Posterior vena cava (tissue), 2 donors: ENCODE data around the gene SNX13. TPM values are rescaled to one million over a fixed set of nuclear protein-coding genes. Genes with fewer than 3 reads are reported as not detected.
A peak's percentile ranks its signal among the peaks of the same experiment; 100 is the strongest.

Experiments
- DNase-seq: peaks from one replicate; pipeline ENCODE4 v3.0.0-alpha.2; 2020; ENCODE audit warnings: low spot score
- intact Hi-C, 2 donors: fragments of 100-400 bp; cut with DNase I; formaldehyde crosslinking; loops; one replicate each; pipeline versions ENCODE4 v1.14.1 to v1.14.2; 2022 to 2023
- total RNA-seq, 2 donors: library from RNA; stranded (reverse); fragmentation: NEBNext Ultra II Directional; extraction: Animal tissue kit (Norgen Biotek cat#: 25700); gene quantifications; one replicate each; pipeline ENCODE4 v1.2.1, GENCODE V29; 2021
- donor health status: DM: yes; HTN: yes; CAD: no.
- donor health status: DM: yes; HTN: yes; CAD: no.

SNX13 gene
- total RNA-seq, 2 donors from 2014 or later: 50.6 to 51.2 TPM

DNA sequence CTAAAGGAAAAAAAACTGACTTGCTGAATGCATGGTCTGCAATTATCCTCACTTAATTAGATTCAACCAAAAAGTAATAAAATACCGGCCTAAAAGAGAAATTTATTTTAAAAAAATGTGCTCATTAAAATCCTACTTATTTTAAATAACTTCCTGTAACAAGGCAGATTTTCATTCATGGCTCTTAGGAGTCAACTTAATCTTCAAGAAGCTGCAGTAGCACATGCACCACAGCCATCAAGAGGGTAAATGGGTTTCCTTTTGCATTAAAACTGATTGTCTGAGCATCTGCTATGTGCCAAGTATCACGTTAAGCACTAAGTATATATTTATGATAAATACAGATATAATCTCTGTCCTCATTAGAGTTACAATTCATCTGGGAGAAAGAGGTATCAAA lies 69.9 kb downstream of the SNX13 start:
- DNase-seq: no peak
- intact Hi-C loops: no loop called here

DNA sequence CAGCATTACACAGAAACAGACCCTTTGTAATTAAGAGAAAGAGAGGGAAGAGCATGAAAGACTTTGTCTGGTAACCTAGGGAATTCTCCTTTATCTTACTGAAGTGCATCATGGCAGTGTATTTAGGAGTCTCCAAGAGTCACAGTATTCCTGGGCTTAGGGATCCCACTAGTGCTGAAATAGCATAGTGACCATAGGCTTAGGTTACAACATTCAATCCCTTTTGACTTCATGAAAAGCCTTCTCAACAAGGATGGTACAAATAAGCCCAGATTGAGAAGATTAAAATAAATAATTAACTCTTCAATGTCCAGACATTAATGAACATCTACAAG lies 76.5 kb downstream of the SNX13 start:
- intact Hi-C loops: no loop called here

DNA sequence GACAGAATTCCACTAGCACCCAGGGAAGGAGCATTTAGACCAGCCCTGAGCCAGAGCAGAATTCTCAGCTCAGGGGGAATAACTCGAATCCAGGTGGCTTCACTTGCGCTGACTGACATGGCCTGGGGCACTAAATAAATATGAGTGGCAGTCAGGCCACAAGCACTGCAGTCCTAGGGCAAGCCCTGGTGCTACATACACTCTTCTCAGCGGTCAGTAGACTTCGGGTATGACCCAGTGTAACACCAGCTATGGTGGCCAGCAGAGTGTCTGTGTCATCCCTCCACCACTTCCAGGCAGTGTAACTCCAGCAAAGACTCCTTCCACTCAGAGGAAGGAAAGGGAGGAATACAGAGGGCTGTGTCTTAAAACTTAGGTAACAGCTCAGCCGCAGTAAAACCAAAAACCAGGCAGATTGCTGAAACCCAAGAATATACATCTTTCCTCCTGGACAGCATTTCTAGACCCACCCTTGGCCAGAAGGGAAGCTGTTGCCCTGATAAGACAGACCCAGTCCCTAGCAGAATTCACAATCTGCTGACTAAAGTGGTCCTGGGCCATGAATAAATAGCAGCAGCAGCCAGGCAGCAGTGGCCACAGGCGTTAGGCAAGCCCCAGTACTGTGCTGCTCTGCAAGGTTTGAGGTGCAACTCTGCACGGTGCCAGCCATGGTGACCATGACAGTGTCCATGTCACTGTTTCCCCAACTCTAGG lies 77.0 kb downstream of the SNX13 start:
- intact Hi-C loops: no loop called here
- DNase-seq: no peak

More for the DNA sequence above, 76.5 kb downstream of the SNX13 start:
- DNase-seq: no peak

DNA sequence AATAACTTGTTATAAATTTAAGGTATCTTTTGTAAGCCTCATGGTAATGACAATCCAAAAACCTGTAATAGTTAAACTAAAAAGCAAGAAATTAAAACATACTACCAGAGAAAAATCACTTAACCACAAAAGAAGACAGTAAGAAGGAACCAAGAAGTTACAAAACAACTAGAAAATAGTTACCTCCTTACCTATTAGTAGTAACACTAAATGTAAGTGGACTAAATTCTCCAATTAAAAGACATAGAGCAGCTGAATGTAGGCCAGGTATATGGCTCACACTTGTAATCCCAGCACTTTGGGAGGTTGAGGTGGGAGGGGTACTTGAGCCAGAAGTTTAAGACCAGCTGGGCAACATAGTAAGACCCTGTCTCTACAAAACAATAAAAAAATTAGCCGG lies 84.0 kb downstream of the SNX13 start:
- no peak for DNase-seq
- intact Hi-C loops: no loop called here

DNA sequence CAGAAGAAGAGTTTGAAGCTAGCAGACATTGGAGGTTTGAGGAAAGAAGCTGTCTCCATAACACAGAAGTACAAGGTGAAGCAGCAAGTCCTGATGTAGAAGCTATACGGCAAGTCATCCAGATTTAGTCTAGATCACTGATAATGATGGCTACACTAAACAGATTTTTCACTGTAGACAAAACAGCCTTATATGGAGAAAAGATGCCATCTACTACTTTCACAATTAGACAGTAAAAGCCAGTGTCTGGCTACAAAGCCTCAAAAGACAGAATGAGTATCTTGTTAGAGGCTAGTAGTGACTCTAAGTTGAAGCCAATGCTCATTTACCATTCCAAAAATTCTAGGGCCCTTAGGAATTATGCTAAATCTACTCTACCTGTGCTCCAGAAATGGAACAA lies 85.1 kb downstream of the SNX13 start:
- intact Hi-C loops: no loop called here
- no peak for DNase-seq

GRCh38 chr7:17854261-17855047 lies 85.8 kb downstream of the SNX13 start:
- no peak for DNase-seq
- intact Hi-C loops: no loop called here

DNA sequence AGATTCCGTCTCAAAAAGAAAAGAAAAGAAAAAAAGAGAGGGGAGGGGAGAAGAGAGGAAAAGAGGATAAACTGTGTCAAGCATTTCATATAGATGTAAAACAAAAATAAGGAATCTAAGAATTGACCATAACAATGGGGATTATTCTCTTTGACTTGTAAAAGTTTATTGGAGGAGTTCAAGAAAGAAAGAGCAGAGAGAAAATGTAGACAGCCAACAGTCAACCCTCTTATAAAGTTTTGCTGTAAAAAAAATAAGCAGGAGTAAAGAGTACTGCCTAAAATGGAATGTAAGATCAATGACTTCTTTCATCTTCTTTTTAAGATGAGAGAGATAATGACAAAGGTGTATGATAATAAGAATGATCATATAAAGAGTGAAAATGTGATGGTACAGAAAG lies 87.9 kb downstream of the SNX13 start:
- no peak for DNase-seq
- intact Hi-C loops: loop anchor here in 1 of 2 donors (2.0 kb wide), 1 partner anchor 38 kb away; no protein-coding TSS in a partner anchor

GRCh38 chr7:17849504-17849903 lies 90.8 kb downstream of the SNX13 start:
- no peak for DNase-seq
- intact Hi-C loops: no loop called here

- DNase-seq: peak; percentile 64
- intact Hi-C loops: no loop called here
Measured at GRCh38 chr7:17848516-17848915, 91.8 kb downstream of the SNX13 start.

- no peak for DNase-seq
- intact Hi-C loops: no loop called here
Measured at GRCh38 chr7:17846935-17847334, 93.4 kb downstream of the SNX13 start.

- no peak for DNase-seq
- intact Hi-C loops: no loop called here
Measured at GRCh38 chr7:17845197-17845547, 95.1 kb downstream of the SNX13 start.

DNA sequence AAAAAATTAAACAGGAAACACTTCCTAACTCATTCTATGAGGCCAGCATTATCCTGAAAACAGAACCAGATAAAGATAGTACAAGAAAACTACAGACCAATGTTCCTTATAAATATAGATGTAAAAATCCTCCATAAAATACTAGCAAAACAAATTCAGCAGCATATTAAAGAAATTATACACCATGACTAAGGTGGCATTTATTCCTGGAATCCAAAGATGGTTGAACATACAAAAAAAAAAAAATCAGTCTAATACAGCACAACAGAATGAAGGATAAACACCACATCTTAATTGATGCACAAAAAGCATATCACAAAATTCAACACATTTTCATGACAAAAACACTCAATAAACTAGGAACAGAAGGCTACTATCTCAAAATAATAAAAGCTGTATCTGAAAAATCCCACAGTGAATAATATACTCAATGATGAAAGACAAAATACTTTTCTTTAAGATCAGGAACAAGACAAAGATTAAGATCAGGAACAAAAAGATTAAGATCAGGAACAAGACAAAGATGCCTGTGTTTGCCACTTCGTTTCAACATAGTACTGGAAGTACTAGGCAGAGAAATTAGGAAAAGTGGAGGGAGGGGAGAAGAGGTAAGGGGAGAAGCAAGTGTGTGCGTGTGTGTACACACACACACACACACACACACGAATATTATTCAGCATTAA lies 95.6 kb downstream of the SNX13 start:
- intact Hi-C loops: no loop called here
- DNase-seq: no peak

- intact Hi-C loops: no loop called here
- no peak for DNase-seq
Measured at GRCh38 chr7:17844022-17844421, 96.3 kb downstream of the SNX13 start.

DNA sequence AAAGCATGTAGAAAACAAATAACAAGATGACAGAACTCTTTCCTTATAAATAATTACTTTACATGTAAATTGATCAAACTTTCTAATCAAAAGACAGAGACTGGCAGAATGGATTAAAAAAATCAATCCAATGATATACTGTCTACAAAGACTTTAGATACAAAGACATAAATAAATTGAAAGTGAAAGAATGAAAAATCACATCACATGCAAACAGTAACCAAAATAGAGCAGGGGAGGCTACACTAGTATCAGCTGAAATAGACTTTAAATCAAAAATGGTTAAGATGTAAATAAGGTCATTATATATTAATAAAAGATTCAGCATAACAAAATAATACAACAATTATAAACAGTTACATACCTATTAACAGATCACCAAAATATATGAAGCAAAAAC lies 97.3 kb downstream of the SNX13 start:
- no peak for DNase-seq
- intact Hi-C loops: no loop called here

GRCh38 chr7:17832820-17833355 lies 107.4 kb downstream of the SNX13 start:
- intact Hi-C loops: no loop called here
- no peak for DNase-seq

DNA sequence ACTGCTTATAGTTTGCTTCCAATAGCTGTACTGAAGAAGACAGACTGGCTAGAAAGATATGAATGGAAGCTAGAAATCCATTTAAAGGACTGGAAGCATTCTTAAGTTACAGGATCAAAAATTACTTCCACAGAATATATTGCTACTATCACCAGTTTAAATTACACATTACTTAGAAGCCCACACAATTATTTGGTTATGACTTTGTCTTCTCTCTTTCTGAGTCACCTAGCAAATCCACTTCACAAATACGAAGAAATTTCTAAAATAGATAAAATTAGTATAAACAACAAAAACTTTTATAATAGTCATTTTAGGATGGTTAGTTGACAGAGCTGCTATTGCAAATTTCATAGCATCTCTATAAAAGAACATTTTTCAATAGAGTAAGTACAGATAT lies 108.1 kb downstream of the SNX13 start:
- no peak for DNase-seq
- intact Hi-C loops: no loop called here

DNA sequence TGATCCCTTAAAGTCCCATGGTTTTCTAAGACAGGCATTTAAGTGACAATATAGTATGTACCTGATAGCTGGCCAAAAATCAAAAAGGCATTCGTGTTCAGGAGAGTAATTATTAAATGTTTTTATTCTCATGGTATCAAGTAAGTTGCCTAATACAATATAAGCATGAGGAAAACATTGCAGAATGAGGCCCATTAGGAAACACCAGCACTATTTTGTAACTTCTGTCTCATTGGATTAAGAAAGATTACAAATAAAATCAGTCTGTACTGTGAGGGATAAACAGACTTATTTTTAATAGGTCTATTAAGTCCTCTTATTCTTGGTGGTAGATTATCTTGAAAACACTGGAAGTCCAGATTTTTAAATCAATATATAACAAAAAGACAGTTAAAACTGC lies 110.1 kb downstream of the SNX13 start:
- no peak for DNase-seq
- intact Hi-C loops: no loop called here

DNA sequence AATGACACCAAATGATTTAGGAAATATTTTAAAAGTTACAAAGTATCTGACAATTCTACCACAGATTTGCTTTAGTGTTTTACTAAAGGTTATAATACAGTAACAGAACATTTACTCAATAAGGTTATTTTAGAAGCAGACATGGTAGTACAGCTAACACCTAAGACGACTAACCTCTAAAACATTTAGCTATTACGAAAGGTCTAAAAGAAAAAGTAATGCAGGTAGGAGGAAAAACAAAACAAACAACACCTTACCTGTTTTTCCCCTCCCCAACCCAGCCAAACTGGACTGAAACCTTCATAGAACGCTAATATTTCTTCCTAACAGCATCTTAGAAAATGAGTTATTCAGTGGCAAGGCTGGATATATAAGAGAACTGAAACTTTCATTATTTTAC lies 111.3 kb downstream of the SNX13 start:
- intact Hi-C loops: no loop called here
- no peak for DNase-seq

GRCh38 chr7:17822547-17823173 lies 117.6 kb downstream of the SNX13 start:
- intact Hi-C loops: no loop called here
- DNase-seq: no peak

DNA sequence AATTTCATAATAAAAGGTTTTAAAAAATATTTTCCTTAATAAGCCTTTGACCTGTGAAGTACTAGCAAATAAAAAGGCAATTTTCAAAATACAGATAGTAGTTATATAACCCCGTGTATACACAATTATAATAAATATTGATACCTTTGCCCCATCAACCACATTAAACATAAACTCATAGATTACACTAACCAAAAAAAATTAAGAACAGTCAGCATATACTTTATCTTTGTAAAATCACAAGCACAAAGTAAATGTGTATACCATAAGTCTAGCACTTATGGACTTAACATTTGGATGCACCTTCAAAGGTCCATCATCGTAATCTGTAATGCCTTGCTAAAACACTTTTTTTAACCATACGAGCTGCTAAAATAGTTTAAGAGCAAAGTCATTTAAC lies 123.4 kb downstream of the SNX13 start:
- DNase-seq: no peak
- intact Hi-C loops: no loop called here
